ENCODE results near the gene NSD2.

NSD2 gene

GRCh38 chr4:1870578-1871443 is at the start of gene NSD2:
Gene NSD2, plus strand, starts transcription at chr4:1871393. Its CDS starts 29,262 bp downstream, at chr4:1900655.
- H3K4me3 ChIP-seq (ENCODE audit: low read depth, low read length), result peak within 1 kb of the TSS; percentile 90
- no peak for TF ChIP-seq CTCF (IDR thresholded peaks at IDR 0.05; ENCODE audit: low read depth, low read length, missing control alignments)
- DNase-seq (ENCODE audit: low read depth), result peak; percentile 44

- no peak for DNase-seq (ENCODE audit: low read depth)
- TF ChIP-seq CTCF (IDR thresholded peaks at IDR 0.05; ENCODE audit: low read depth, low read length, missing control alignments), result no peak
- no peak overlapping the region for H3K4me3 ChIP-seq (ENCODE audit: low read depth, low read length)
These were observed 49.3 kb upstream of the NSD2 start for GRCh38 chr4:1821679-1822567.

- H3K4me3 ChIP-seq (ENCODE audit: low read depth, low read length), result no peak overlapping the region
- DNase-seq (ENCODE audit: low read depth), result no peak
- no peak for TF ChIP-seq CTCF (IDR thresholded peaks at IDR 0.05; ENCODE audit: low read depth, low read length, missing control alignments)
These were observed 48.3 kb upstream of the NSD2 start for GRCh38 chr4:1822568-1823544.

- no peak for TF ChIP-seq CTCF (IDR thresholded peaks at IDR 0.05; ENCODE audit: low read depth, low read length, missing control alignments)
- DNase-seq (ENCODE audit: low read depth), result no peak
- H3K4me3 ChIP-seq (ENCODE audit: low read depth, low read length), result no peak overlapping the region
These were observed 47.7 kb upstream of the NSD2 start for GRCh38 chr4:1823545-1823932.

GRCh38 chr4:1824746-1825145 is 46.4 kb upstream of the NSD2 start:
- no peak for TF ChIP-seq CTCF (IDR thresholded peaks at IDR 0.05; ENCODE audit: low read depth, low read length, missing control alignments)
- no peak for DNase-seq (ENCODE audit: low read depth)
- H3K4me3 ChIP-seq (ENCODE audit: low read depth, low read length), result no peak overlapping the region

GRCh38 chr4:1825326-1825725 is 45.9 kb upstream of the NSD2 start:
- H3K4me3 ChIP-seq (ENCODE audit: low read depth, low read length), result no peak overlapping the region
- TF ChIP-seq CTCF (IDR thresholded peaks at IDR 0.05; ENCODE audit: low read depth, low read length, missing control alignments), result no peak
- DNase-seq (ENCODE audit: low read depth), result no peak

All from GM12864 (cell line).